GM21526 (cell line): ENCODE measurements around the gene ARHGAP26.
"Not testable (repeated sequence)": the region's sequence is repeated elsewhere in the genome, so short reads cannot be mapped to it uniquely, and the experiment has no call there.

ENCODE experiments used
- ATAC-seq: cut with Tn5 transposase; IDR thresholded peaks from one replicate; pipeline ENCODE4 v1.9.1; 2021; ENCODE audit warnings: moderate library complexity; ENCODE audit not compliant: unreplicated experiment, low FRiP score

Gene ARHGAP26

GRCh38 chr5:143183989-143184388 lies 413.8 kb downstream of the ARHGAP26 start:
- ATAC-seq: no peak

DNA sequence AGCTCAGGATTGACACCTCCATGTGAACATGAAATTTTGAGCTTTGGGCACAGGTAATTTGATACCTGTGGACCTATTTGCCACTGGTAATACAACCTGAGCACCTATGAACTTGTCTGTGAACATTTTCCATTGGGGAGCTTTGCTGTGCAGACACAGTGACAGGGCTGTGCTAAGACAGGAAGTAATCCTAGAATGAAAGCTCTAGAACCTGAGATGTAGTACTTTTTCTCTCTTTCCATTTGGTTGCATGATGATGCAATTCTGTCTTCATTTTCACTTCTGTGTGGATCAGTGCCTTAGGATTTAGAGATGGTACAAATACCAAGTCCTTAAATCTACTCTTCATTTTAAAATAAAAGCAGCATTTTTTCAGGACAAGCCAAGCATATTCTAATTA lies 416.4 kb downstream of the ARHGAP26 start:
- no peak for ATAC-seq

- ATAC-seq: no peak
Observed at GRCh38 chr5:143187495-143187894, 417.3 kb downstream of the ARHGAP26 start.

DNA sequence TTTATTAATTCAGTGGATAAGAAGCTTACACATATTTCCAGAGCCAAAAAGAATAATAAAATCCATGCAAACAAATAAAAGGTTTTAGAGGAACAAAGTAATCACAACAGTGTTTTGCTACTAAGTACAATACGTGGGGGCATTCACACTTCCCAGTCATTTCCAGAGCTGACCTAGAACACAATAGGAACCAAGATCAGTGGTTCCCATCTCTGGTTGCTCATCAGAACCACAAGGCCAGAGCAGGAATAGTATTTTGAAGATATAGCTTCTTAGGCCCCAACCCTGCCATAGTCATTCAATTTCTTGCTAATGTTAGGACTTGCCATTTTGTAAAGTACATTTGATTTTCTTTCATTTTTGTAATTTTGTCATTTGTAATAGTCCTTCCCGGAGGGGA lies 417.9 kb downstream of the ARHGAP26 start:
- no peak for ATAC-seq

- no peak for ATAC-seq
Observed at GRCh38 chr5:143188692-143189091, 418.5 kb downstream of the ARHGAP26 start.

- ATAC-seq: no peak
Observed at GRCh38 chr5:143190260-143190810, 420.2 kb downstream of the ARHGAP26 start.

DNA sequence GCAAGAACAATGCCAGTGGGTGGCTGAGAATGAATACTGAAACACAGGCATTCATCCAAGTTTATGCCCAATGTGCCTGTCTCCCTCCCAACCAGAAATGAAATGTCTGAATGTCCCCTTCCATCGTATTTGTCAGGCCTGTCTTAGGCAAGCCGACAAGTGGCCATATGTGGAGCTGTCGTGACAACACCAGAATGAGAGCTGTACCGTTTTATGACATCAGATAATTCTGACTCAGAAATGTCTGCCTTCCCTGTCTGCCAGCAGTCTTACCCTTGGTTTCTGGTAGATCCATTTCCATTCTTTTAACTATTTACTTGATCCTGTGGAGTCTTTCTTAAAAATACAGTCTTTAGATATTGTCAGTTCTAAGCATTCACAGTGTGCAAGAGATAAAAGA lies 421.5 kb downstream of the ARHGAP26 start:
- ATAC-seq: no peak

GRCh38 chr5:143192191-143192900 lies 422.2 kb downstream of the ARHGAP26 start:
- no peak for ATAC-seq

GRCh38 chr5:143194206-143194605 lies 424.0 kb downstream of the ARHGAP26 start:
- ATAC-seq: no peak

DNA sequence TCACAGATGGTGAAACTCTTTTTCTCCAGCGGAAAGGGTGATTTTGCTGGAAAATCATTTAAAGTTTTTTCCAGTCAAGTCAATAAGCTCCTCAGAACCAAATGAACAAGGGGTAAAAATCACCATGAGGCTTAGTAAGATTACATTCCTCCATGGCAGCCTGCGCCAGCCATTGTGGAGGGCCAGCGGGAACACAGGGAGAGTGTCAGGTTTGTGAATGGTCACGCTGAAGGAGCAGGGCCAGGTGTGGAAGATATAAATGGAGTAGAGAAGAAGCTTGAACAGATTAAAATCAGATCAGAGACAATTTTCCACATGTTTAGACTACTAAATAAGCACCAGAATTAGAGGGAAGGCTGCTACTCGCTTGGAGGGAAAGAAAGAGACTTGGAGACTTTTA lies 424.5 kb downstream of the ARHGAP26 start:
- ATAC-seq: no peak

DNA sequence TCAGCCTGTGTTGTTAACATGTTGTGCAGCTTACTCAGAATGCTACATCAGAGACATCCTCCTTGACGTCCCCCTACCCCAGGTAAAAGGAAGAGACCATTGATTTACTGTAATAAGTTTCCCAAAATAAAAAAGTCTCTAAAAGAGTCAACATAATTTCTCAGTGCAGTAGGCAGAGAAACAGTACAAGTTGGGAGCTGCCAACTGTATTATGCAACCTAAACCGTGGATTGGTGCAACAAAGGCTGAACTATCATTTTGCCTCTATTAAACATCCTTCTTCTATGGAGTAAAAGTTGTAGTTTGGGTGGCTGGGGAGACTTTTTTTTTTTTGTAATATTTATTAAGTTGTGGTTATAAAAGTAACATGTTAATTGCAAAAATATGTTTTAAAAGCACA lies 425.3 kb downstream of the ARHGAP26 start:
- ATAC-seq: no peak

DNA sequence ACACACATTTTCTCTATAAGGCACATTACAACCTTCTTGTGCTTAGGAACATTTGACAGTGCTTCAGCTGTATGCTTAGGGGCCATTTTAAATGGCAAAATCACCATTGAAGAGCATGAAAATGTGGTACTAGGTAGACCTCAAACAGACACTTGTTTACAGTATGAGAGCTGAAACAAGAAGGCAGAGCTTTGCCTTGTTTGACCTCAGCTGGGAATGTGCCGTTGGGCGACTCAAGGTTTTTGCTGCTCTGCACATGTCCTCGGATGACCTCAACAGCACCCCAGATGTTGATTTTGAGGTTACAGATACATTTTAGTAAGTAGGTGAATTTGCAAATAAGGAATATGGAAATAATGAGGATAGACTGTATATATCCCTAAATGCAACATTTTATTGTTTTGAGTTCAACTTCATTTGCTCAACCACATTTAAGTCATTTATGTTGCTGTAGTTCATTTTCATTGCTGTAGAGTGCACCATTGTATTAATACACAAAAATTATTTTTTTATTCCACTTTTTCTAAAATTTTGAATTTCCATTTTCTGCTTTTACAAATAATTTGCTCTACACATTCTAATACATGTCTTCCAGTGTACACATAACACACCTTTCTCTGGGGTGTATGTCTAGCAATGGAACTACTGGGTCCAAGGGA lies 426.6 kb downstream of the ARHGAP26 start:
- no peak for ATAC-seq

GRCh38 chr5:143197260-143197656 lies 427.1 kb downstream of the ARHGAP26 start:
- ATAC-seq: no peak

DNA sequence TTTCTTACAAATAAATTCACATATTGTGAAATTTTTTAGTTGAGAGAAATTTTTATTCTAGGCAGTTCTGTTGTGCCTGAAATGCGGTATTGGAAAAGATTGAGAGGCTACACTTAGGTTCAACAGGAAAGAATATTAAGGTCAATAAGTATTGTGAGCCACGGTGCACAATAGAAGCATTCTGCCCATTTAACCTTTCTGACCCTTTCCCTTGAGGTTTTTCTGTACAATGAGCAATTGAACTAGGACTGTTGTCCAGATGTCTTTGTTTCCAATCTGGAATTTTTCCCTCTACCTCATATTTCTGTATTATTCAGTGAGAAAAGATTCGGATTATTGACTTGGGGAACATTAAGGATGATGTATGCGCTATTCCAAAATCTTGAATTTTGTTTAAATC lies 428.2 kb downstream of the ARHGAP26 start:
- ATAC-seq: no peak

GRCh38 chr5:143199161-143199560 lies 429.0 kb downstream of the ARHGAP26 start:
- ATAC-seq: no peak

- ATAC-seq: no peak
Observed at GRCh38 chr5:143199843-143200242, 429.7 kb downstream of the ARHGAP26 start.

DNA sequence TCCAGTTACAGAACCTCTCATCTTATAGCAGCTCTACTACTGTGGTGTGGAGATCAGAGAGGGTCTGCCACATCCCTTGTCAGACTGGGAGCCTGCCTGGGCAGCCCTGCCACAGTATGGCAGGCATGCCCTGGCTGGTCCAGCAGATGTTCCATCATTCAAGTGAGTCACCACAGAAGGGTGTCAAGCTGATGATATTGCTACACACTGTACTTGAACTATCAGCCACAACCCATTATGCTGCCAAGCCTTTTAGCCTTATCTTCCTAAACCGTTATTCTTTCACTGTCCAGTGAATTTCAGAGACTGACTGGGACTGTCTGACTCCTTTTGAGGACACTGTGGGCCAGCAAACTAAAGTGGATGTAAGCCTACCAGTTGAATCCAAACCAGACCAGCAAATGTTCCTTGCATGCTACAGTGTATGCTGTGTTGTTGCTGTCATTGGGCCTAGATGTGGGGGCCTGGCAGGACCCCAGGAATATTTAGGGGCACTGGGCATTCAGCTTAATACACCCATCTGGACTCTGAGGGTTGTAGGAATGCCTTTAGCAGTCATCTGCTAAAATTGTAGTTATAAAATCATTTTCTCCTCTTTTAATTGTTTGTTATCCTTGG lies 430.7 kb downstream of the ARHGAP26 start:
- ATAC-seq: no peak

GRCh38 chr5:143201589-143201988 lies 431.4 kb downstream of the ARHGAP26 start:
- ATAC-seq: no peak

DNA sequence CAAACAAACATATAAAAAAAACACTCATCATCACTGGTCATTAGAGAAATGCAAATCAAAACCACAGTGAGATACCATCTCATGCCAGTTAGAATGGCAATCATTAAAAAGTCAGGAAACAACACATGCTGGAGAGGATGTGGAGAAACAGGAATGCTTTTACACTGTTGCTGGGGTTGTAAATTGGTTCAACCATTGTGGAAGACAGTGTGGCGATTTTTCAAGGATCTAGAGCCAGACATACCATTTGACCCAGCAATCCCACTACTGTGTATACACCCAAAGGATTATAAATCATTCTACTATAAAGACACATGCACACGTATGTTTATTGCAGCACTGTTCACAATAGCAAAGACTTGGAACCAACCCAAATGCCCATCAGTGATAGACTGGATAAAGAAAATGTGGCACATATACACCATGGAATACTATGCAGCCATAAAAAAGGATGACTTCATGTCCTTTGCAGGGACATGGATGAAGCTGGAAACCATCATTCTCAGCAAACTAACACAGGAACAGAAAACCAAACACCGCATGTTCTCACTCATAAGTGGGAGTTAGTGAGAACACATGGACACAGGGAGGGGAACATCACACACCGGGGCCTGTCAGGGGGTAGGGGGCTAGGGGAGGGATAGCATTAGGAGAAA lies 433.3 kb downstream of the ARHGAP26 start:
- not testable (repeated sequence) for ATAC-seq

- ATAC-seq: no peak
Observed at GRCh38 chr5:143204474-143205246, 434.5 kb downstream of the ARHGAP26 start.
